ENCODE results near the gene SEPTIN10.

DNA sequence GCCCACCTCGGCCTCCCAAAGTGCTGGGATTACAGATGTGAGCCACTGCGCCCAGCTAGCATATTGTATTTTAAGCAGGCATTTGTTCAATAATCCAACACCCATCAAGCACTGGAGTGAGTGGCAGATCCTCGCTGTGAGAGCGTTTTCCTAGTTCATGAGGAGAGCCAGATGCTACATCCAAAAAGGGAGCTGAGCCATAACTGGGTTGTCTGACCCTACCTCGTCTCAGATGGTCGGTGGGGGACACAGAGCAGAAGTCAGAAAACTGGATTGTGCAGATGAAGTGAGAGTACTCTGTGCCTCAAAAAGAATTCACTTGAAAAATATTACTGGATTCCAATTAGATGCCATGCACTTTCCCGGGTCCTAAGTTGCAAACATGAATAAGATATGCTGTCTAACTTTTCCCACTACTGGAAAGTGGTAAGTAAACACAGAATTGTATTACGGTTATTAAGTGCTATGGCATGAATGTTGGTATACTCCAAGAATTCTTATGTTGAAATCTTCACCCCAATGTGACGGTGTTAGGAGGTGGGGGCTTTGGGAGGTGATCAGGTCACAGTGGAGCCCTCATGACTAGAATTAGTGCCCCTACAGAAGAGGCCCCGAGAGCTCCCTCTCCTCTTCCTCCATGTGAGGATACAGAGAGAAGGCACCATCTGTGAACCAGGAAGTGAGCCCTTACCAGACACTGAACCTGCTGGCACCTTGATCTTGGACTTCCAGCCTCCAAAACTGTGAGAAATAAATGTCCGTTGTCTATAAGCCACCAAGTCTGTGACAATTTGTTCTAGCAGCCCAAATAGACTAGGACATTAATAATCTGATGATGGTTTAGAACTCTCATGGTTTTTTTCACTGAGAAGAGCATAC lies 21.9 kb upstream of the SEPTIN10 start:
- TF ChIP-seq, protein P1, sequence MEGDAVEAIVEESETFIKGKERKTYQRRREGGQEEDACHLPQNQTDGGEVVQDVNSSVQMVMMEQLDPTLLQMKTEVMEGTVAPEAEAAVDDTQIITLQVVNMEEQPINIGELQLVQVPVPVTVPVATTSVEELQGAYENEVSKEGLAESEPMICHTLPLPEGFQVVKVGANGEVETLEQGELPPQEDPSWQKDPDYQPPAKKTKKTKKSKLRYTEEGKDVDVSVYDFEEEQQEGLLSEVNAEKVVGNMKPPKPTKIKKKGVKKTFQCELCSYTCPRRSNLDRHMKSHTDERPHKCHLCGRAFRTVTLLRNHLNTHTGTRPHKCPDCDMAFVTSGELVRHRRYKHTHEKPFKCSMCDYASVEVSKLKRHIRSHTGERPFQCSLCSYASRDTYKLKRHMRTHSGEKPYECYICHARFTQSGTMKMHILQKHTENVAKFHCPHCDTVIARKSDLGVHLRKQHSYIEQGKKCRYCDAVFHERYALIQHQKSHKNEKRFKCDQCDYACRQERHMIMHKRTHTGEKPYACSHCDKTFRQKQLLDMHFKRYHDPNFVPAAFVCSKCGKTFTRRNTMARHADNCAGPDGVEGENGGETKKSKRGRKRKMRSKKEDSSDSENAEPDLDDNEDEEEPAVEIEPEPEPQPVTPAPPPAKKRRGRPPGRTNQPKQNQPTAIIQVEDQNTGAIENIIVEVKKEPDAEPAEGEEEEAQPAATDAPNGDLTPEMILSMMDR (IDR thresholded peaks at IDR 0.05), result no peak
- TF ChIP-seq POLR2AphosphoS5 (IDR thresholded peaks at IDR 0.05; ENCODE audit: low read depth, low read length) (no peak), TCF7L2 (IDR thresholded peaks at IDR 0.05; ENCODE audit: low read depth, low read length) (no peak)
- TF ChIP-seq, protein P2, sequence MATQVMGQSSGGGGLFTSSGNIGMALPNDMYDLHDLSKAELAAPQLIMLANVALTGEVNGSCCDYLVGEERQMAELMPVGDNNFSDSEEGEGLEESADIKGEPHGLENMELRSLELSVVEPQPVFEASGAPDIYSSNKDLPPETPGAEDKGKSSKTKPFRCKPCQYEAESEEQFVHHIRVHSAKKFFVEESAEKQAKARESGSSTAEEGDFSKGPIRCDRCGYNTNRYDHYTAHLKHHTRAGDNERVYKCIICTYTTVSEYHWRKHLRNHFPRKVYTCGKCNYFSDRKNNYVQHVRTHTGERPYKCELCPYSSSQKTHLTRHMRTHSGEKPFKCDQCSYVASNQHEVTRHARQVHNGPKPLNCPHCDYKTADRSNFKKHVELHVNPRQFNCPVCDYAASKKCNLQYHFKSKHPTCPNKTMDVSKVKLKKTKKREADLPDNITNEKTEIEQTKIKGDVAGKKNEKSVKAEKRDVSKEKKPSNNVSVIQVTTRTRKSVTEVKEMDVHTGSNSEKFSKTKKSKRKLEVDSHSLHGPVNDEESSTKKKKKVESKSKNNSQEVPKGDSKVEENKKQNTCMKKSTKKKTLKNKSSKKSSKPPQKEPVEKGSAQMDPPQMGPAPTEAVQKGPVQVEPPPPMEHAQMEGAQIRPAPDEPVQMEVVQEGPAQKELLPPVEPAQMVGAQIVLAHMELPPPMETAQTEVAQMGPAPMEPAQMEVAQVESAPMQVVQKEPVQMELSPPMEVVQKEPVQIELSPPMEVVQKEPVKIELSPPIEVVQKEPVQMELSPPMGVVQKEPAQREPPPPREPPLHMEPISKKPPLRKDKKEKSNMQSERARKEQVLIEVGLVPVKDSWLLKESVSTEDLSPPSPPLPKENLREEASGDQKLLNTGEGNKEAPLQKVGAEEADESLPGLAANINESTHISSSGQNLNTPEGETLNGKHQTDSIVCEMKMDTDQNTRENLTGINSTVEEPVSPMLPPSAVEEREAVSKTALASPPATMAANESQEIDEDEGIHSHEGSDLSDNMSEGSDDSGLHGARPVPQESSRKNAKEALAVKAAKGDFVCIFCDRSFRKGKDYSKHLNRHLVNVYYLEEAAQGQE (IDR thresholded peaks at IDR 0.05; ENCODE audit: insufficient read depth in 1 of 2, low read depth in 2 of 2, low read length in 1 of 2), result no peak
